ENCODE results near the gene SLC48A1. TPM values are rescaled to one million over a fixed set of nuclear protein-coding genes. Genes with fewer than 3 reads are reported as not detected.

Gene SLC48A1
- total and polyA plus RNA-seq, 11 donors, result 13.0 to 68.2 (median 23.8) TPM

GRCh38 chr12:47729233-47729632, 43.8 kb upstream of the SLC48A1 start:
- H3K9me3 ChIP-seq, result no peaks in the 10 kb centered on the region
- peaks cover 0 to 38% (median 23%) of the 10 kb centered on the region in 12 donors for H3K4me1 ChIP-seq
- no peak for DNase-seq
- intact Hi-C loops (cut with DNase I), result no loop called here
- no peak overlapping the region for H3K4me3 ChIP-seq
- TF ChIP-seq POLR2A (IDR thresholded peaks at IDR 0.05), result no peak
- TF ChIP-seq, protein P1, sequence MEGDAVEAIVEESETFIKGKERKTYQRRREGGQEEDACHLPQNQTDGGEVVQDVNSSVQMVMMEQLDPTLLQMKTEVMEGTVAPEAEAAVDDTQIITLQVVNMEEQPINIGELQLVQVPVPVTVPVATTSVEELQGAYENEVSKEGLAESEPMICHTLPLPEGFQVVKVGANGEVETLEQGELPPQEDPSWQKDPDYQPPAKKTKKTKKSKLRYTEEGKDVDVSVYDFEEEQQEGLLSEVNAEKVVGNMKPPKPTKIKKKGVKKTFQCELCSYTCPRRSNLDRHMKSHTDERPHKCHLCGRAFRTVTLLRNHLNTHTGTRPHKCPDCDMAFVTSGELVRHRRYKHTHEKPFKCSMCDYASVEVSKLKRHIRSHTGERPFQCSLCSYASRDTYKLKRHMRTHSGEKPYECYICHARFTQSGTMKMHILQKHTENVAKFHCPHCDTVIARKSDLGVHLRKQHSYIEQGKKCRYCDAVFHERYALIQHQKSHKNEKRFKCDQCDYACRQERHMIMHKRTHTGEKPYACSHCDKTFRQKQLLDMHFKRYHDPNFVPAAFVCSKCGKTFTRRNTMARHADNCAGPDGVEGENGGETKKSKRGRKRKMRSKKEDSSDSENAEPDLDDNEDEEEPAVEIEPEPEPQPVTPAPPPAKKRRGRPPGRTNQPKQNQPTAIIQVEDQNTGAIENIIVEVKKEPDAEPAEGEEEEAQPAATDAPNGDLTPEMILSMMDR (IDR thresholded peaks at IDR 0.05), result no peak
- H3K36me3 ChIP-seq, result no peaks in the 10 kb centered on the region
- H3K27ac ChIP-seq, result peak overlapping the region in 2 of 12 donors; percentile 51 to 60
- WGBS, 4 donors, result 51 to 62% (median 58%) methylated on average over 3 of the region's 3 CpGs
- H3K27me3 ChIP-seq, result no peaks in the 10 kb centered on the region
- ATAC-seq, result peak in 3 of 4 donors; percentile 16 to 21 (median 16)

DNA sequence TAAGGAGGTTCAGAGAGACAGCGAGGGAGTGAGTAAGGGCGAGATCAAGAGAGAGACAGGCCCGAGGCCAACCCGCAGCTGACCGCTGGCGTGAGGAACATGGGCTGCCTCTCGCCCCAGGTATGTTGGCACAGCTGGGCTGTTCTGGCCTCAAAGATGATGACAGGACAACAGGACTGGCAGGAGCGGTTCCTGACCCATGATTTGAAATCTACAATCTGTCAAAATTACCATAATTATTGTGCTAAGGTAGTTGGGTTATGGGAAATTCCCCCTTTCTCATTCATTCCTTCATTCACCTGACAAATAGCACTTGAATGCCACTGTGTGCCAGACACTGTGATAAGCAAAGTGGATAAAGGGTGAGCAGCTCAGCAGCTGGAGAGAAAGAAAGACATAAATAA, 42.7 kb upstream of the SLC48A1 start:
- intact Hi-C loops (cut with DNase I), result no loop called here
- Histone ChIP-seq H3K36me3 (no peaks in the 10 kb centered on the region), H3K9me3 (no peaks in the 10 kb centered on the region), H3K4me3 (no peak overlapping the region), H3K27ac (peak overlapping the region in 7 of 12 donors; percentile 9 to 60 (median 41)), H3K27me3 (no peaks in the 10 kb centered on the region), H3K4me1 (peaks cover 3 to 49% (median 34%) of the 10 kb centered on the region in 12 donors)
- DNase-seq (no peak), ATAC-seq (peak in 1 of 4 donors; percentile 9)
- 29 to 42% (median 36%) methylated on average over 8 of the region's 8 CpGs for WGBS, 4 donors
- TF ChIP-seq, protein P1 (IDR thresholded peaks at IDR 0.05), result no peak
- TF ChIP-seq POLR2A (IDR thresholded peaks at IDR 0.05), result no peak

- TF ChIP-seq POLR2A (IDR thresholded peaks at IDR 0.05), result no peak
- TF ChIP-seq, protein P1 (IDR thresholded peaks at IDR 0.05), result no peak
- no peaks in the 10 kb centered on the region for H3K36me3 ChIP-seq
- DNase-seq, result no peak
- peaks cover 14 to 62% (median 47%) of the 10 kb centered on the region in 12 donors for H3K4me1 ChIP-seq
- intact Hi-C loops (cut with DNase I), result no loop called here
- no peaks in the 10 kb centered on the region for H3K27me3 ChIP-seq
- H3K4me3 ChIP-seq, result no peak overlapping the region
- ATAC-seq, result no peak
- 73 to 80% (median 75%) methylated on average over 4 to 5 of the region's 5 CpGs for WGBS, 4 donors
- H3K27ac ChIP-seq, result no peak overlapping the region
- no peaks in the 10 kb centered on the region for H3K9me3 ChIP-seq
Observed at GRCh38 chr12:47731723-47732122, 41.3 kb upstream of the SLC48A1 start.

- ATAC-seq (no peak), DNase-seq (no peak)
- no peak for TF ChIP-seq POLR2A (IDR thresholded peaks at IDR 0.05)
- TF ChIP-seq, protein P1 (IDR thresholded peaks at IDR 0.05), result no peak
- intact Hi-C loops (cut with DNase I), result no loop called here
- Histone ChIP-seq H3K4me3 (no peak overlapping the region), H3K36me3 (no peaks in the 10 kb centered on the region), H3K27me3 (no peaks in the 10 kb centered on the region), H3K4me1 (peaks cover 19 to 70% (median 54%) of the 10 kb centered on the region in 12 donors), H3K9me3 (no peaks in the 10 kb centered on the region), H3K27ac (no peak overlapping the region)
- 59 to 84% (median 74%) methylated on average over 1 to 2 of the region's 2 CpGs for WGBS, 4 donors
Observed at GRCh38 chr12:47732504-47732903, 40.5 kb upstream of the SLC48A1 start.

Data from heart left ventricle (tissue), 16 donors.